GM19025 (cell line): ENCODE measurements around the gene SMC6.

Source experiments
- ATAC-seq: cut with Tn5 transposase; IDR thresholded peaks from one replicate; pipeline ENCODE4 v1.9.1; 2021; ENCODE audit warnings: mild to moderate bottlenecking, low read depth, moderate library complexity; ENCODE audit not compliant: unreplicated experiment

Gene SMC6

DNA sequence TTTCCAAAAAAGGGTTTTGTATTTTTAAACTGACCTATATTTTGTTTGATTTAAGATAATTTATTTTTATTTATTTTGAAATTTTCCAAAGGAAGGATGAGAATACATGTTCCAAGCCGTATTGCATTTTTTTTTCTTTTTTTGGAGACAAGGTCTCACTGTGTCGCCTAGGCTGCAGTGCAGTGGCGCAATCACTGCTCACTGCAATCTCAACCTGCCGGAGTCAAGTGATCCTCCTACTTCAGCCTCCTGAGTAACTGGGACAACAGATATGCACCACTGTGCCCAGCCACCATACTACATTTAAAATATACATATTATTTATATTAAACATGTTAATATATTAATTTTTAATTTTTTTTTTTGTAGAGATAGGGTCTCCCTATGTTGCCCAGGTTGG is 15.3 kb upstream of the SMC6 start:
- ATAC-seq = no peak

DNA sequence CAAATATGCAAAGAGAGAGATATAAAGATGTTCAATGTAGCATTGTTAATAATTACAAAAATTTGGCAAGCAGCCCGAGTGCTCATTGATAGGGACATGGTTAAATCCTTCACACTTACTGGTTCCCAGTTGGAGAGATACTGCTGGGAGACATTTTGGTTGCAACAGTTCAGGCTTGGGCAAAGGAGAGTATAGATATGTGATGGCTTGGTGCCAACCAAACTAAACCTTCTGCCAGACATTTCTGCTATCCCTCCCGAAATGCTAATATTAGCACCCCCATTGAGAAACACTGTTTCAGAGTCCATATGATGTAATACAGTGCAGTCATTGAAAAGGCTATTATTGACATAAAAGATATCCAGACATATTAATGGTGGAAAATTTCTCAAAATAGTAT is 11.8 kb upstream of the SMC6 start:
- no peak for ATAC-seq

GRCh38 chr2:17763641-17764333 is 10.2 kb upstream of the SMC6 start:
- ATAC-seq = no peak

DNA sequence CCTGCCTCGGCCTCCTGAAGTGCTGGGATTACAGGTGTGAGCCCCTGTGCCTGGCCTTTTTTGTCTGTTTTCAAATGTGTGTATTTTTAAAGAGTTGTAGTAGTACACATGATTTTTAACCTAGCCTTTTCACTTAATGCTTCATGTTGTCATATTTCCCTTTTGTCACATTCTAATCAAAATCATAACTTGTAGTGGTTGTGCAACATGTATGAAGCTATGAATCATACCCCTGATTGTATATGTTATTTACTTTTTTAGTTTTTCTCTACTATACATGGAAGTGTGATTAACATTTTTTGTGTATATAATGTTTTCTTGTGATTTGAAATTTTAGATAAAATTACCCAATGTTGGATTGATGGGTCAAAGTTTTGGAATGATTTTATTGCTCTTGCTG is 8.8 kb upstream of the SMC6 start:
- ATAC-seq = no peak

DNA sequence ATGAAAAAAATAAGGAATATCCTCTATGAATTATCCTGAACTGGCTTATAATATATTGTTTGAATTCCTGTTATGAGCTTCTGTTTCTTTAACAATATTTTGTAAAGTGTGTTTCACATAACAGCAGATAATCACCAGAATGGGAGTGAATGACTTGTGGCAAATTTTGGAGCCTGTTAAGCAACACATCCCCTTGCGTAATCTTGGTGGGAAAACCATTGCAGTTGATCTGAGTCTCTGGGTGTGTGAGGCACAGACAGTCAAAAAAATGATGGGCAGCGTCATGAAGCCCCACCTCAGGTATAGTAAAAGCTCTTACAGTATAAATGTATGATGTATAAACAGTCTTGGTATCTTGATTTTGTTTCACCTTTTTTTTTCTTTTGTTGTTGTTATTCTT is 6.2 kb upstream of the SMC6 start:
- no peak for ATAC-seq

DNA sequence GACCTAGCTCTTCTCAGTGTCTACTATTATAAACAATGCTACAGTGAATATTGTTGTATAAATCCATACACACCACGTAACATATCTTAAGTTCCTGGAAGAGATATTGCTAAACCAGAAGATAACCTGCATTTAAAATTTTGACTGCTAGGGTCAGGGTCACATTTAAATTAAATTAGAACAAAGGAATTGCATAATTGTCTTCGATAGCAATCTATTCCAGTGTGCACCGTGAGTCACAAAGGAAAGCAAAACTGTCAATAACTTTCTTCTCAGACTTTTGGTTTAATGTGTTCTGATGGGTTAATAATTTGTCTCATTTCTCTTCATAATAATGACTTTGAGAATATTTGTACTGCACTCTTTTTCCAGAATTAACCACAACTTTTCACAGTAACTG is 4.5 kb upstream of the SMC6 start:
- ATAC-seq = no peak

DNA sequence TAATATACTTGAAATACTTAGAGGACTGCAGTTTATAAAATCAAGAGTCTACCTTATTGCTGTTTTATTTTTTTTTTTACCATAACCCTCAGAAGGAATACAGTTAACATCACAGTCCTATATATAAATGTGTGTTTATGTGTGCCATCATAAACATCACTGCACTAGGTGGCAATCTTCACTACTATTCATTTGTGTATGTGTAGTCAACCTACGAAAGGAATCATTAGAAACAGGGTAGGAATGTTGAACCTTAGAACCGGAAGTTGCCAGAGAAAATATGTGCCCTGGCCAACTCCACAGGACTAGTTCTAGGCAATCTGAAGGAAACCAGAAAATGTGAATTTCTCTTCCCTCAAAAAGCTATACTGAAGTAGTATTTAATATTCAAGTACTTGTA is 3.7 kb upstream of the SMC6 start:
- ATAC-seq = no peak

GRCh38 chr2:17756668-17757067 is 3.1 kb upstream of the SMC6 start:
- no peak for ATAC-seq

DNA sequence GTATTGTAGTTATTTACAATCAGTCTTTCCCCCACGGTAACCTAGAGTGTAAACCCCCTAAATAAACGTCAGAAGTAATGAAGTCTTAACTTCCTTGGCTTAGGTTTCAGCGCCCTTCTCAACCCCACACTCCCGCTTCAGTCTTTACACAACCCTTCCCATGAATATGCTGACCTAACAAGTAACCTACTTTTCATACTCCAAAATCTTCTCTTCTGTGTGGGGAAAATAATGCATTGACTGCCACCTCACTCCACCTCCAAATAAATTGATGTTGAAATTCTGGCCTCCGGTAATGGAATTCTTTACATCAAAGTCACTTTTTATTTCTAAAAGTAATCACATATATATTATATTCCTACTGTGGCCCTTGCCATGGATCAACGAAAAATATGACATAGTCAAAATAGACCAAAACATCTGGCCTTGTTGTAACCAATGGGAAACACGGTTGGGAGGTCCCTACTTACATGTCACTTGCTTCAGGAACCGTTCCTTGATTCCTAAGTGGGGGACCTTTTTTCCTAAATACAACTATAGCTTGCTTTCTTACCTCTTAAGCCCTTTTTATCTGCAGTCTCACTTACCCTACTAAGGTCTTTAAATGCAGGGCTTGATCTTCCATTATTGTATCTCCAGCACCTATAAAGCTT is 1.3 kb upstream of the SMC6 start:
- ATAC-seq = no peak

- peak; percentile 36 for ATAC-seq
These were observed 463 bp downstream of the SMC6 start for GRCh38 chr2:17752892-17753802.

DNA sequence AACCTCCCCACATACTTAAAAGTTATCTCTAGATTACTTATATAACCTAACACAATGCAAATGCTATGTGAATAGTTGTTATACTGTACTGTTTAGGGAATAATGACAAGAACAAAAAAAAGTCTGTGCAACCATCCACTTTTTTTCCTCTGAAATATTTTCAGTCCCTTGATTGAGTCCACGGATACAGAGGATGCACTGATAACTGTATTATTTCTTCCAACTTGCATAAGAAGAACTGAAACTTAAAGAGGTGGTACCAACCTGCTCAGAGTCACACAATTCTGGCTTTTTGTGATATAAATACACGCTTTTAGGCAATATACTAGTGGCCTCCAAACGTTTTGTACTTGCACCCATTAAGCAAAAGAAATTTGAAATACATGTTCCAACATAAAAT is 1.4 kb downstream of the SMC6 start:
- no peak for ATAC-seq

DNA sequence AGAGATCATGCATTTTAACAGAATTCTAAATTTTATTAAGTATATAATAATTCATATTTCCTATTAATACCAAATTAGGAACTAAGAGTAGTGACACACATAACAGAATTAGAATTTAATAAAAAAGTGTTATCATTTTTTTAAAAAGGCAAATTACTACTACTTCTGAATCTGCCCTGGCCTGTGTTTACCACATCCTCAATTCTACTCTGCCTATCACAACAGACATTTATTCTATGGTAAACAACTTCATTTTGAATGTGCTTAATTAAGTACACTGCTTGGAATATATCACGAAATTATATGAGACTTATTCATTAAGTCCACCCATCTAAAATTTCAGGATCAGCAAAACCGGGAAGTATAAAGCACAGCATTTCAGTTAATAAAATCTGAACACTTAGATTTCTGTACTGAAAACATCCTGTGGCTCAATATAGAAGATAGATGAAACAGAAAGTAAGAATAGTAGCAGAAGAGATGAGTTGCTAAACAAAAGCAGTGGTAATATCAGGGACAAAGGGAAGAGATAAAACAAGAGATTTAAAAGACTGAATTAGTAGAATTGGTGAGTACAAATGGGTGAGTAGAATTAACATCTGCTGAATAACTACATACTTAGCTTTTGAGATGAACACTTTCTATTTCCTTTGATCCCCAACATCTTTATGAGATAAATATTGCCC is 3.7 kb downstream of the SMC6 start:
- no peak for ATAC-seq

GRCh38 chr2:17748745-17749144 is 4.9 kb downstream of the SMC6 start:
- no peak for ATAC-seq

DNA sequence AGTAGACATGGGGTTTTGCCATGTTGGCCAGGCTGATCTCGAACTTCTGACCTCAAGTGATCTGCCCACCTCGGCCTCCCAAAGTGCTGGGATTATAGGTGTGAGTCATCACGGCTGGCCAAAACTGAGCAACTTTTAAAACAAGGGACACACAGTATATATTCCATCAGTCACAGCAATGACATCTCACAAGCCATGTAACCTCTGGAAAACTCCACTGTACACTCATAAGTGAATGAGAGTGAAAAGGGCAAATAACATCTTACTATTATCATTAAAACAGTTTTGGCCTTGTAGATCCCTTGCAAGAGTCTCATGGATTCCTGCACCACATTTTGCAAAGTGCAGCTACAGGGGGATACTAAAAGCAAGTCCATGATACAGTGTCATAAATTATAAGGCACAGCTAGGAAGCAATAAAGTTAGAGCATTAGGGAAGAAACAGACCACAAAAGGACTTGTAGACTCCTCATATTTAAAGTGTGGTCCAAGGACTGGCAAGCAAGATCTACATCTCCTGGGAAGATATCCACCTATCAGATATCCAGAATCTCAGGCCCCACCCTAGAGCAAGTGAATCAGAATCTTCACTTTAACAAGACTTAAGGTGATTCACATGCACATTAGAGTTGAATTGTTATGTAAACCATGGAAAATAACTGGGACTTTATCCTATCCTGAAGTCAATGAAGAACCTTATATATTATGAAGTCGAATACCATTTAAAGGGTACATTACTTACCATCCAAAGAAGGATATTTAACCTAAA is 5.7 kb downstream of the SMC6 start:
- no peak for ATAC-seq

GRCh38 chr2:17740203-17740602 is 13.4 kb downstream of the SMC6 start:
- no peak for ATAC-seq

GRCh38 chr2:17736989-17737388 is 16.6 kb downstream of the SMC6 start:
- ATAC-seq = no peak

GRCh38 chr2:17735864-17736263 is 17.7 kb downstream of the SMC6 start:
- no peak for ATAC-seq

DNA sequence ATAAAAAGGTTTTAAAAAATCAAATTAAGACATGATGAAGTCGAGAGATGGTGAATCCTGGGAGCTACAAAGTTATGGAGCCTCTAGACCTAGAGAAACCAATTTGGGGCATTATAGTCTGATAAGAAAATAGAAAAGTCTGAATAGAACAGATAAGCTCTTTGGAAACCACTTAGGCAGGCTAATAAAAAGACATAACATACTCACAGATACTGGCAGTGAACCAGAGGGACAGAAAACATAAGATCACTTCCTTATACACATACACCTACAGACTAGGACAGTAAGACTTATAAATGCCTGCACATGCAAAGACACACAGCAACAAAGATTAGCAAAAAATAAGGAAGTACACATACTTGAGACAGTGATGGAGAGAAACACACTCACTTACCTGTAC is 20.0 kb downstream of the SMC6 start:
- no peak for ATAC-seq

GRCh38 chr2:17729880-17730279 is 23.7 kb downstream of the SMC6 start:
- no peak for ATAC-seq

DNA sequence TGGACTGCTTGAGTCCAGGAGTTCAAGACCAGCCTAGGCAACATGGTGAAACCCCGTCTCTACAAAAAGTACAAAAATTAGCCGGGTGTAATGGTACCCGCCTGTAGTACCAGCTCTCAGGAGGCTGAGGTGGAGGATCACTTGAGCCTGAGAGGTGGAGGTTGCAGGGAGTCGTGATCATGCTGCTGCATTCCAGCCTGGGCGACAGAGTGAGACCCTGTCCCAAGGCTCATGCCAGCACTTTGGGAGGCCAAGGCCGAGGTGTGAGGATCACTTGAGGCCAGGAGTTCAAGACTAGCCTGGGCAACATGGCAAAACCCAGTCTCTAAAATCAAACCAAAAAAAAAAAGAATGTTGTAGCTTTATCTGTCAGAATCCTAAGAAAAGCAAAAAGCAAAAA is 25.4 kb downstream of the SMC6 start:
- ATAC-seq = no peak
